Activated CD4-positive, CD25-positive, alpha-beta regulatory T cell treated with anti-CD3 and anti-CD28 coated beads, Interleukin-2, amount 50 U/mL, for 72 hours (primary cell): ENCODE measurements around the gene CCDC183.
A peak's percentile ranks its signal among the peaks of the same experiment; 100 is the strongest.
"Not testable (repeated sequence)": the region's sequence is repeated elsewhere in the genome, so short reads cannot be mapped to it uniquely, and the experiment has no call there.

Source experiments
- DNase-seq: peaks from one replicate; pipeline ENCODE4 v3.0.0; 2021

Gene CCDC183

GRCh38 chr9:136840140-136840876 lies 44.2 kb downstream of the CCDC183 start:
- no peak for DNase-seq

GRCh38 chr9:136840877-136841645 lies 44.9 kb downstream of the CCDC183 start:
- DNase-seq = no peak

GRCh38 chr9:136841646-136842379 lies 45.7 kb downstream of the CCDC183 start:
- DNase-seq = not testable (repeated sequence)

GRCh38 chr9:136842380-136842948 lies 46.3 kb downstream of the CCDC183 start, which contains the start of gene AJM1:
Gene AJM1, plus strand, starts transcription at chr9:136842478. Its CDS starts 1,937 bp downstream, at chr9:136844415.
- peak; percentile 78 for DNase-seq

GRCh38 chr9:136843159-136843800 lies 47.1 kb downstream of the CCDC183 start:
- not testable (repeated sequence) for DNase-seq

GRCh38 chr9:136843801-136844740 lies 47.9 kb downstream of the CCDC183 start:
- DNase-seq = peak; percentile 75

- DNase-seq = no peak
These were observed 48.8 kb downstream of the CCDC183 start for GRCh38 chr9:136844761-136845464.

- DNase-seq = no peak
These were observed 49.5 kb downstream of the CCDC183 start for GRCh38 chr9:136845465-136846260.

- DNase-seq = no peak
These were observed 50.4 kb downstream of the CCDC183 start for GRCh38 chr9:136846376-136847087.

- DNase-seq = no peak
These were observed 51.1 kb downstream of the CCDC183 start for GRCh38 chr9:136847088-136847825.

- peak; percentile 77 for DNase-seq
These were observed 51.8 kb downstream of the CCDC183 start for GRCh38 chr9:136847826-136848392.

GRCh38 chr9:136848393-136849037 lies 52.4 kb downstream of the CCDC183 start:
- no peak for DNase-seq

- DNase-seq = peak; percentile 97
These were observed 53.2 kb downstream of the CCDC183 start, which contains the start of gene PHPT1 for GRCh38 chr9:136849038-136849959. Gene PHPT1, plus strand, starts transcription at chr9:136849409. Its CDS starts 22 bp downstream, at chr9:136849431.

GRCh38 chr9:136849960-136850865 lies 54.1 kb downstream of the CCDC183 start:
- no peak for DNase-seq
